ENCODE results near the gene SNED1. TPM values are rescaled to one million over a fixed set of nuclear protein-coding genes. Genes with fewer than 3 reads are reported as not detected.

SNED1 gene
- total and polyA plus RNA-seq, 2 experiments from 2014 or later = 1.5 to 2.8 TPM

DNA sequence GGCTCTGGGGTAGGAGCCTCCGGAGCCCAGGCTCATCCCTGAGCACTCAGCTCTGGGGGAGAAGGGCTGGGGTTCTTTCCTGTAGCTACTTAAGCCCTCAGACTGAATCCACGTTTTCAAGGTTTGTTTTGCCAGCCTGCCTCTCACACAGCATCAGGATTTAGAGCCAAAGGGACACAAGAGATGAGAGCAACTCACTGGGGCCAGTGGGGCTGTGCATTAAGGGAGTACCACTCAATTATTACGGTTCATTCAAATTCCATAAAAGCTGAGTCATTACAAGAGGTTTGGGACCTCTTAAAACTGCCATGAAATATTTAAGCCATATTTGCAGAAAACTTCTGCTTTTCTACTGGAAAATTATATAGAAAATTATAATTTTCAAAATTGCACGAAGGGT, 17.1 kb upstream of the SNED1 start:
- no peak overlapping the region for H3K27ac ChIP-seq (ENCODE audit: low read depth)
- no peaks in the 10 kb centered on the region for H3K79me2 ChIP-seq (replicated peaks; ENCODE audit: insufficient read depth)
- H3K27ac Mint-ChIP-seq = no peak overlapping the region
- peaks cover 5% of the 10 kb centered on the region for H3K27me3 Mint-ChIP-seq (ENCODE audit: insufficient read depth, low read depth, poor library complexity)
- H3K9me2 ChIP-seq (ENCODE audit: insufficient read depth) = no peaks in the 10 kb centered on the region
- no peaks in the 10 kb centered on the region for H3K4me1 Mint-ChIP-seq
- no peaks in the 10 kb centered on the region for H3F3A ChIP-seq (replicated peaks; ENCODE audit: low read depth)
- H2AFZ ChIP-seq = no peak overlapping the region
- no peaks in the 10 kb centered on the region for H3K36me3 ChIP-seq (ENCODE audit: insufficient read depth)
- H3K4me3 Mint-ChIP-seq = no peak overlapping the region
- no peaks in the 10 kb centered on the region for H3K36me3 Mint-ChIP-seq (ENCODE audit: low read depth)
- DNase-seq (ENCODE audit: low spot score) = no peak
- no peak overlapping the region for H3K4me2 ChIP-seq
- TF ChIP-seq ZNF331 (CRISPR knock-in tag; IDR thresholded peaks at IDR 0.05; ENCODE audit: low read depth) = no peak
- TF ChIP-seq, protein P1, sequence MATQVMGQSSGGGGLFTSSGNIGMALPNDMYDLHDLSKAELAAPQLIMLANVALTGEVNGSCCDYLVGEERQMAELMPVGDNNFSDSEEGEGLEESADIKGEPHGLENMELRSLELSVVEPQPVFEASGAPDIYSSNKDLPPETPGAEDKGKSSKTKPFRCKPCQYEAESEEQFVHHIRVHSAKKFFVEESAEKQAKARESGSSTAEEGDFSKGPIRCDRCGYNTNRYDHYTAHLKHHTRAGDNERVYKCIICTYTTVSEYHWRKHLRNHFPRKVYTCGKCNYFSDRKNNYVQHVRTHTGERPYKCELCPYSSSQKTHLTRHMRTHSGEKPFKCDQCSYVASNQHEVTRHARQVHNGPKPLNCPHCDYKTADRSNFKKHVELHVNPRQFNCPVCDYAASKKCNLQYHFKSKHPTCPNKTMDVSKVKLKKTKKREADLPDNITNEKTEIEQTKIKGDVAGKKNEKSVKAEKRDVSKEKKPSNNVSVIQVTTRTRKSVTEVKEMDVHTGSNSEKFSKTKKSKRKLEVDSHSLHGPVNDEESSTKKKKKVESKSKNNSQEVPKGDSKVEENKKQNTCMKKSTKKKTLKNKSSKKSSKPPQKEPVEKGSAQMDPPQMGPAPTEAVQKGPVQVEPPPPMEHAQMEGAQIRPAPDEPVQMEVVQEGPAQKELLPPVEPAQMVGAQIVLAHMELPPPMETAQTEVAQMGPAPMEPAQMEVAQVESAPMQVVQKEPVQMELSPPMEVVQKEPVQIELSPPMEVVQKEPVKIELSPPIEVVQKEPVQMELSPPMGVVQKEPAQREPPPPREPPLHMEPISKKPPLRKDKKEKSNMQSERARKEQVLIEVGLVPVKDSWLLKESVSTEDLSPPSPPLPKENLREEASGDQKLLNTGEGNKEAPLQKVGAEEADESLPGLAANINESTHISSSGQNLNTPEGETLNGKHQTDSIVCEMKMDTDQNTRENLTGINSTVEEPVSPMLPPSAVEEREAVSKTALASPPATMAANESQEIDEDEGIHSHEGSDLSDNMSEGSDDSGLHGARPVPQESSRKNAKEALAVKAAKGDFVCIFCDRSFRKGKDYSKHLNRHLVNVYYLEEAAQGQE (IDR thresholded peaks at IDR 0.05; ENCODE audit: unreplicated experiment) = no peak
- no peak for TF ChIP-seq EZH2 (IDR thresholded peaks at IDR 0.05; ENCODE audit: low read depth, unreplicated experiment)
- TF ChIP-seq EZH2phosphoT487 (IDR thresholded peaks at IDR 0.05; ENCODE audit: unreplicated experiment) = no peak
- H3K4me3 ChIP-seq = no peak overlapping the region
- no peaks in the 10 kb centered on the region; the same call in 1 of the 2 replicates for H3K4me1 ChIP-seq (ENCODE audit: insufficient read depth)
- no peaks in the 10 kb centered on the region for H3K9me3 Mint-ChIP-seq
- no peak for ATAC-seq
- no peaks in the 10 kb centered on the region for H3K27me3 ChIP-seq (ENCODE audit: insufficient read depth)
- no peaks in the 10 kb centered on the region for H4K20me1 ChIP-seq (replicated peaks; ENCODE audit: insufficient read depth)

DNA sequence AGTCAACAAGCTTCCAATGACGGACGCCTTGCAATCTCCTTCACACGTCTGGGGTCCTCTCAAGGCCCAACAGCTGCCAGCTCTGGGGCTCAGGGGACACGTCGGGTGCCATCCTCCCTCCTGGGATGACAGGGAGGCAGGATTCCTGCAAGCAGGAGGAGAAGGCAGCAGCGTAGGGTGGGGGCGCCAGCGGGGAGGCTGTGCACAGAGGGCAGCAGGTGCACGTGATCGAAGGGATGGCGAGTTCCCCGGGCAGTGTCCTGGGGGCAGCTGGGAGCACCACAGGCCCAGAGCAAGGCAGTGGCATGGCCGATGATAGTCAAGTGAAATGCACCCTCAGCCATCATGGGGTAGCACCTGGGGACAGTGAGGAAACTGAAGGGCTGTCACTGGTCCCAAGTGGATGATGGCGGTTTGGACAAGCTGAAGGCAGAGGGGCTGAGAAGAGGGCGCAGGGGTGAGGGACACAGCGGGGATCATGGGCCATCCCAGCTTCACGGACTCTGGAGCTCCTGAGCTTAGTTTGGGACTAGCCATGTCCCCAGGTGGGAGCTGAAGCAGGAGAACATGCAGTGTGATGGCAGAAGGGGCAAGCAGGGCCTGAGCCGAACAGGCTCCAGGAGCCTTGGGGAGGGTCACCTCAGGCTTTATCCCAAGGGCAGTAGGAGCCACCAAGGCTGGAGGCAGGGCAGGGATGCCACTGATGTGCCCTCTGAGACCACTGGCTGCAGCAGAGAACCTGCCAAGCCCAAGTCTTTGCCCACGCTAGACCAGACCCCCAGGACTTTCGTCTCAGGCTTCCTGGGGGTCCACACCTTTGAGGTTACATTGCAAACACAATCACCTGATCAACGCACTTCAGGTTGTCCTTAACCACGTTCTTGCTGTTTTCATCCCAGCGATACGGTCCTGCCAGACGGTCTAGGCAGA, 16.3 kb upstream of the SNED1 start:
- Mint-ChIP-seq H3K9me3 (no peaks in the 10 kb centered on the region), H3K4me3 (no peak overlapping the region), H3K4me1 (no peaks in the 10 kb centered on the region), H3K27ac (no peak overlapping the region), H3K36me3 (ENCODE audit: low read depth) (no peaks in the 10 kb centered on the region), H3K27me3 (ENCODE audit: insufficient read depth, low read depth, poor library complexity) (peaks cover 5% of the 10 kb centered on the region)
- Histone ChIP-seq H3K4me3 (no peak overlapping the region), H3K4me2 (no peak overlapping the region), H3F3A (replicated peaks; ENCODE audit: low read depth) (no peaks in the 10 kb centered on the region), H2AFZ (no peak overlapping the region), H3K36me3 (ENCODE audit: insufficient read depth) (no peaks in the 10 kb centered on the region), H3K27ac (ENCODE audit: low read depth) (no peak overlapping the region), H4K20me1 (replicated peaks; ENCODE audit: insufficient read depth) (no peaks in the 10 kb centered on the region), H3K4me1 (ENCODE audit: insufficient read depth) (no peaks in the 10 kb centered on the region; the same call in 1 of the 2 replicates), H3K79me2 (replicated peaks; ENCODE audit: insufficient read depth) (no peaks in the 10 kb centered on the region), H3K9me2 (ENCODE audit: insufficient read depth) (no peaks in the 10 kb centered on the region), H3K27me3 (ENCODE audit: insufficient read depth) (no peaks in the 10 kb centered on the region)
- DNase-seq (ENCODE audit: low spot score) = no peak
- no peak for ATAC-seq
- TF ChIP-seq, protein P2, sequence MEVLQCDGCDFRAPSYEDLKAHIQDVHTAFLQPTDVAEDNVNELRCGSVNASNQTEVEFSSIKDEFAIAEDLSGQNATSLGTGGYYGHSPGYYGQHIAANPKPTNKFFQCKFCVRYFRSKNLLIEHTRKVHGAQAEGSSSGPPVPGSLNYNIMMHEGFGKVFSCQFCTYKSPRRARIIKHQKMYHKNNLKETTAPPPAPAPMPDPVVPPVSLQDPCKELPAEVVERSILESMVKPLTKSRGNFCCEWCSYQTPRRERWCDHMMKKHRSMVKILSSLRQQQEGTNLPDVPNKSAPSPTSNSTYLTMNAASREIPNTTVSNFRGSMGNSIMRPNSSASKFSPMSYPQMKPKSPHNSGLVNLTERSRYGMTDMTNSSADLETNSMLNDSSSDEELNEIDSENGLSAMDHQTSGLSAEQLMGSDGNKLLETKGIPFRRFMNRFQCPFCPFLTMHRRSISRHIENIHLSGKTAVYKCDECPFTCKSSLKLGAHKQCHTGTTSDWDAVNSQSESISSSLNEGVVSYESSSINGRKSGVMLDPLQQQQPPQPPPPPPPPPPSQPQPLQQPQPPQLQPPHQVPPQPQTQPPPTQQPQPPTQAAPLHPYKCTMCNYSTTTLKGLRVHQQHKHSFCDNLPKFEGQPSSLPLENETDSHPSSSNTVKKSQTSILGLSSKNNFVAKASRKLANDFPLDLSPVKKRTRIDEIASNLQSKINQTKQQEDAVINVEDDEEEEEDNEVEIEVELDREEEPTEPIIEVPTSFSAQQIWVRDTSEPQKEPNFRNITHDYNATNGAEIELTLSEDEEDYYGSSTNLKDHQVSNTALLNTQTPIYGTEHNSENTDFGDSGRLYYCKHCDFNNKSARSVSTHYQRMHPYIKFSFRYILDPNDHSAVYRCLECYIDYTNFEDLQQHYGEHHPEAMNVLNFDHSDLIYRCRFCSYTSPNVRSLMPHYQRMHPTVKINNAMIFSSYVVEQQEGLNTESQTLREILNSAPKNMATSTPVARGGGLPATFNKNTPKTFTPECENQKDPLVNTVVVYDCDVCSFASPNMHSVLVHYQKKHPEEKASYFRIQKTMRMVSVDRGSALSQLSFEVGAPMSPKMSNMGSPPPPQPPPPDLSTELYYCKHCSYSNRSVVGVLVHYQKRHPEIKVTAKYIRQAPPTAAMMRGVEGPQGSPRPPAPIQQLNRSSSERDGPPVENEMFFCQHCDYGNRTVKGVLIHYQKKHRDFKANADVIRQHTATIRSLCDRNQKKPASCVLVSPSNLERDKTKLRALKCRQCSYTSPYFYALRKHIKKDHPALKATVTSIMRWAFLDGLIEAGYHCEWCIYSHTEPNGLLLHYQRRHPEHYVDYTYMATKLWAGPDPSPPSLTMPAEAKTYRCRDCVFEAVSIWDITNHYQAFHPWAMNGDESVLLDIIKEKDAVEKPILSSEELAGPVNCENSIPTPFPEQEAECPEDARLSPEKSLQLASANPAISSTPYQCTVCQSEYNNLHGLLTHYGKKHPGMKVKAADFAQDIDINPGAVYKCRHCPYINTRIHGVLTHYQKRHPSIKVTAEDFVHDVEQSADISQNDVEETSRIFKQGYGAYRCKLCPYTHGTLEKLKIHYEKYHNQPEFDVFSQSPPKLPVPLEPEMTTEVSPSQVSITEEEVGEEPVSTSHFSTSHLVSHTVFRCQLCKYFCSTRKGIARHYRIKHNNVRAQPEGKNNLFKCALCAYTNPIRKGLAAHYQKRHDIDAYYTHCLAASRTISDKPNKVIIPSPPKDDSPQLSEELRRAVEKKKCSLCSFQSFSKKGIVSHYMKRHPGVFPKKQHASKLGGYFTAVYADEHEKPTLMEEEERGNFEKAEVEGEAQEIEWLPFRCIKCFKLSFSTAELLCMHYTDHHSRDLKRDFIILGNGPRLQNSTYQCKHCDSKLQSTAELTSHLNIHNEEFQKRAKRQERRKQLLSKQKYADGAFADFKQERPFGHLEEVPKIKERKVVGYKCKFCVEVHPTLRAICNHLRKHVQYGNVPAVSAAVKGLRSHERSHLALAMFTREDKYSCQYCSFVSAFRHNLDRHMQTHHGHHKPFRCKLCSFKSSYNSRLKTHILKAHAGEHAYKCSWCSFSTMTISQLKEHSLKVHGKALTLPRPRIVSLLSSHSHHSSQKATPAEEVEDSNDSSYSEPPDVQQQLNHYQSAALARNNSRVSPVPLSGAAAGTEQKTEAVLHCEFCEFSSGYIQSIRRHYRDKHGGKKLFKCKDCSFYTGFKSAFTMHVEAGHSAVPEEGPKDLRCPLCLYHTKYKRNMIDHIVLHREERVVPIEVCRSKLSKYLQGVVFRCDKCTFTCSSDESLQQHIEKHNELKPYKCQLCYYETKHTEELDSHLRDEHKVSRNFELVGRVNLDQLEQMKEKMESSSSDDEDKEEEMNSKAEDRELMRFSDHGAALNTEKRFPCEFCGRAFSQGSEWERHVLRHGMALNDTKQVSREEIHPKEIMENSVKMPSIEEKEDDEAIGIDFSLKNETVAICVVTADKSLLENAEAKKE (CRISPR knock-in tag; IDR thresholded peaks at IDR 0.05) = no peak
- TF ChIP-seq STAT1 (IDR thresholded peaks at IDR 0.05; ENCODE audit: unreplicated experiment) (no peak), CREB1 (CRISPR knock-in tag; IDR thresholded peaks at IDR 0.05; ENCODE audit: low read depth) (no peak), ZNF331 (CRISPR knock-in tag; IDR thresholded peaks at IDR 0.05; ENCODE audit: low read depth) (no peak), NANOG (IDR thresholded peaks at IDR 0.05; ENCODE audit: borderline replicate concordance) (no peak), JUNB (IDR thresholded peaks at IDR 0.05; ENCODE audit: unreplicated experiment) (no peak), POLR2AphosphoS5 (IDR thresholded peaks at IDR 0.05; ENCODE audit: low read depth) (no peak), ZNF114 (CRISPR knock-in tag; IDR thresholded peaks at IDR 0.05) (no peak)

All from GM23338 (cell line).